Naive thymus-derived CD8-positive, alpha-beta T cell (primary cell): ENCODE measurements around the gene GPR35. TPM values are rescaled to one million over a fixed set of nuclear protein-coding genes. Genes with fewer than 3 reads are reported as not detected.
"Not testable (repeated sequence)": the region's sequence is repeated elsewhere in the genome, so short reads cannot be mapped to it uniquely, and the experiment has no call there.

Experiments used
- ATAC-seq, 2 donors: fragments of 150-1000 bp; cut with Tn5 transposase in 1 of 2; sonication (Bioruptor Pico), chemical (Tn5 transposase) in 1 of 2; 1 replicate in 1 of 2; 2 replicates in 1 of 2; pipeline ENCODE4 v1.10.0; 2021; ENCODE audit warnings: mild to moderate bottlenecking in 2 of 2, moderate library complexity in 2 of 2
- POLR2A ChIA-PET: fragments of 350-600 bp; sonication (Branson Sonifier 250); formaldehyde crosslinking; loops from one replicate; lab custom pipeline; 2021; ENCODE audit warnings: antibody characterized with exemption; lab: Charles Lee
- DNase-seq, 10 donors: peaks; one replicate each; pipeline versions ENCODE4 v3.0.0 to v3.0.0-alpha.2; 2020 to 2022
- H3K27ac Mint-ChIP-seq, 10 donors: one replicate each; pipeline ENCODE4 v1.8.0; 2020 to 2022; ENCODE audit warnings: mild to moderate bottlenecking in 10 of 10, mixed read lengths in 10 of 10, moderate library complexity in 4 of 10, inconsistent platforms in 1 of 10
- H3K27me3 Mint-ChIP-seq, 5 donors: one replicate each; pipeline ENCODE4 v1.8.0; 2021 to 2022; ENCODE audit warnings: mixed read lengths in 5 of 5
- H3K36me3 Mint-ChIP-seq, 3 donors: one replicate each; pipeline ENCODE4 v1.8.0; 2020 to 2022; ENCODE audit warnings: mixed read lengths in 3 of 3, mild to moderate bottlenecking in 2 of 3, inconsistent platforms in 1 of 3
- H3K4me1 Mint-ChIP-seq, 4 donors: one replicate each; pipeline ENCODE4 v1.8.0; 2021 to 2022; ENCODE audit warnings: mixed read lengths in 4 of 4
- H3K4me3 Mint-ChIP-seq, 10 donors: one replicate each; pipeline ENCODE4 v1.8.0; 2020 to 2022; ENCODE audit warnings: mild to moderate bottlenecking in 10 of 10, mixed read lengths in 10 of 10, moderate library complexity in 6 of 10, inconsistent platforms in 1 of 10
- H3K9me3 Mint-ChIP-seq, 9 donors: one replicate each; pipeline ENCODE4 v1.8.0; 2020 to 2022; ENCODE audit warnings: mixed read lengths in 9 of 9, mild to moderate bottlenecking in 3 of 9, inconsistent platforms in 1 of 9, moderate library complexity in 1 of 9
- polyA plus RNA-seq, 3 donors: library from polyadenylated mRNA; unstranded; fragments of 300-500 nt; fragmentation: Illumina TruSeq; gene quantifications; one replicate each; pipeline ENCODE4 v1.2.3, GENCODE V29; 2021
- total RNA-seq, 8 experiments: library from RNA in 2 of 8; stranded (reverse) in 2 of 8; gene quantifications; one replicate each; pipeline ENCODE4 v1.2.3 and lab custom pipeline; 2021 to 2026

GPR35 gene
- total and polyA plus RNA-seq, 5 experiments from 2014 or later, result 1.3 to 9.8 (median 1.7) TPM

- Mint-ChIP-seq H3K36me3 (peaks cover 0 to 5% (median under 1%) of the 10 kb centered on the region in 3 donors), H3K27ac (peak overlapping the region in 3 of 10 donors; percentile 29 to 74 (median 41)), H3K4me1 (peaks cover 2 to 5% (median 4%) of the 10 kb centered on the region in 4 donors), H3K9me3 (no peaks in the 10 kb centered on the region), H3K4me3 (no peak overlapping the region), H3K27me3 (no peaks in the 10 kb centered on the region)
- no peak for ATAC-seq
- POLR2A ChIA-PET, result interaction anchor here (1.8 kb wide), 1 partner anchor 40 kb away, joined by 5 read pairs; no protein-coding TSS in a partner anchor
- DNase-seq, result peak in 1 of 10 donors; percentile 61
Observed at GRCh38 chr2:240605867-240606743, 19.2 kb upstream of the GPR35 start.

DNA sequence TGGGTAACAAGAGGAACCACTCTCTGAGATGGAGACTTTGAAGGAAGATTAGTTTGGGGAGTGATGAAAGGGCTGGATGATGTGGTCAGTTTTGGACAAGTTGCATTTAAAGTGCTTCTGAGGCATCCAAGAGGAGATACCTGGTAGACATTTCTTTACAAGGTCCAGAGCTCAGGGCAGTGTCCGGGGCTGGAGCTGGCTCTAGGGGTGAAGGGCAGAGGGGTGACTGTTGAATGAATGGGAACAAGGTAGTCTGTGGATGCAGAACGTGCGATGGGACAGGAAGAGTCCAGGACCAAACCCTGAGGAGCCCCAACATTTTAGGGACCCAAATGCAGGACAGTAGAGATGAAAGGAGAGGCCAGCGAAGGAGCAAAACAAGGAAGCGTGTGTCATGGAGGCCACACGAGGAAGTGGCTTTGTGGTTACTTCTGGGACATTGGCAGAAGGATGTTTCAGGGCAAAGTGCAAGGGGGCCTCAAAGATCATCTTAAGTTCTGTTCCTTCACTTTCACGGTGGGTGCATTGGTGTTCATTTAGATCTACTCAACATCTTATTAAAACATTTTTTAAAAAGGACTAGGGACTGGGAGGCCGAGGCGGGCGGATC, 13.6 kb upstream of the GPR35 start:
- DNase-seq, result no peak
- H3K27ac Mint-ChIP-seq, result peak overlapping the region in 9 of 10 donors; percentile 26 to 88 (median 71)
- POLR2A ChIA-PET, result interaction anchor here (0.8 to 1.1 kb wide), 3 partner anchors 10 to 93 kb away, joined by 3 to 10 read pairs (median 3); no protein-coding TSS in a partner anchor
- no peaks in the 10 kb centered on the region for H3K27me3 Mint-ChIP-seq
- no peak for ATAC-seq
- peaks cover 0 to 11% (median 10%) of the 10 kb centered on the region in 3 donors for H3K36me3 Mint-ChIP-seq
- H3K4me3 Mint-ChIP-seq, result peak overlapping the region in 7 of 10 donors; percentile 7 to 64 (median 52)
- H3K4me1 Mint-ChIP-seq, result peaks cover 0 to 12% (median 5%) of the 10 kb centered on the region in 4 donors
- H3K9me3 Mint-ChIP-seq, result no peaks in the 10 kb centered on the region

DNA sequence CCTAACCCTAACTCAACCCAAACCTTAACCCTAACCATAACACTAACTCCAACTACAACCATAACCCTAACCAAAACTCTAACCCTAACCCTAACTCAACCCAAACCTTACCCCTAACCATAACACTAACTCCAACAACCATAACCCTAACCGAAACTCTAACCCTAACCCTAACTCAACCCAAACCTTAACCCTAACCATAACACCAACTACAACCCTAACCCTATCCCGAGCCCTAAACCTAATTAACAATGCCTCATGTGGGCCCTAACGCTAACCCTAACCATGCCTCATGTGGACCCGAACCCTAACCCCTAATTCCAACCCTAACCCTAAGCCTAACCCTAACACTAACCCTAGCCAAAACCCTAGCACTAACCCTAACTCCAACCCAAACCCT, 11.5 kb upstream of the GPR35 start:
- no peaks in the 10 kb centered on the region for H3K27me3 Mint-ChIP-seq
- peaks cover 0 to 5% (median 0%) of the 10 kb centered on the region in 9 donors for H3K9me3 Mint-ChIP-seq
- no peak overlapping the region for H3K27ac Mint-ChIP-seq
- peaks cover 6 to 19% (median 11%) of the 10 kb centered on the region in 3 donors for H3K36me3 Mint-ChIP-seq
- DNase-seq (no peak), ATAC-seq (no peak)
- POLR2A ChIA-PET, result no interaction called here
- H3K4me3 Mint-ChIP-seq, result no peak overlapping the region
- H3K4me1 Mint-ChIP-seq, result peaks cover 0 to 12% (median 6%) of the 10 kb centered on the region in 4 donors

DNA sequence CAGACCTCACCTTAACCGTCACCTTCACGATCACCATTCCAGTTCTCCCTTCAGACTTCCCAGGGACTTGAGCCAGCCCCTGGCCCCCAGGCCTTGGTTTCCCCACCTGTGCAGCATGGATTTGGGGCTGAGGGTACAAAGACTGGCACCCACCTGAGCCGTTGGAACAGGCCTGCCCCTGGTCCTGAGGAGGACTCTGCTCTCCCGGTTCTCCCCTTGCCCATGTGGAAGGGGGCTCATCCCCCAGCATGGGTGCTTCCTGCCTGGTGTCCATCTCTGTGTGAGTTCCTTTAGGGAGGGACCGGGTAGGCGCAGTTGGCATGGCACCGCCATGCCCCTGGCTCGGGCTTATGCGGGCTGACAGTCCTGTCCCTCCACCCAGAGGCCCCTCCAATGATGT, 10.9 kb upstream of the GPR35 start:
- no peaks in the 10 kb centered on the region for H3K27me3 Mint-ChIP-seq
- POLR2A ChIA-PET, result no interaction called here
- H3K4me1 Mint-ChIP-seq, result peaks cover 0 to 14% (median 8%) of the 10 kb centered on the region in 4 donors
- ATAC-seq (no peak), DNase-seq (peak in 1 of 10 donors; percentile 52)
- no peak overlapping the region for H3K27ac Mint-ChIP-seq
- no peak overlapping the region for H3K4me3 Mint-ChIP-seq
- H3K36me3 Mint-ChIP-seq, result peaks cover 6 to 23% (median 9%) of the 10 kb centered on the region in 3 donors
- peaks cover 0 to 5% (median 0%) of the 10 kb centered on the region in 9 donors for H3K9me3 Mint-ChIP-seq

DNA sequence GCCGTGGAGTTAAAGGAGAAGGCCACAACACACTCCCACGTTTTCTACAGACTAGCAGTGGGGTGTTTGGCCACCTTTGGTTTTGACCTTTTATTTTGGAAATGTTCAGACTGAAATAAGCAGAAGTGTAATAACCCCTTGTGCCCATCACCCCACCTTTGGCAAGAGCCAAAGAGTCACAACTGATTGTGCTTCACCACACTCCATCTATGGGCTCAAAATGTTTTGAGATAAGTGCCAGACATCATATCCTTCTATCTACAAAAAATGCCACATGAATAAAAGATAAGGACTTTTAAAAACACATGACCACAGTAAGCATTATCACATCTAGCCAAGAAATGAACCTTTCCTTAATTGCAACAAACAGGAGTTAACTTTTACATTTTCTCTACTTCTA, 9.9 kb upstream of the GPR35 start:
- POLR2A ChIA-PET, result interaction anchor here (1.1 kb wide), 1 partner anchor 47 kb away, joined by 3 read pairs; the partner anchor contains the start of gene RNPEPL1
- Mint-ChIP-seq H3K27me3 (no peaks in the 10 kb centered on the region), H3K4me1 (peaks cover 7 to 19% (median 10%) of the 10 kb centered on the region in 4 donors), H3K4me3 (no peak overlapping the region), H3K9me3 (peaks cover 0 to 5% (median 0%) of the 10 kb centered on the region in 9 donors), H3K36me3 (peaks cover 6 to 23% (median 9%) of the 10 kb centered on the region in 3 donors), H3K27ac (no peak overlapping the region)
- ATAC-seq, result no peak
- DNase-seq, result no peak

DNA sequence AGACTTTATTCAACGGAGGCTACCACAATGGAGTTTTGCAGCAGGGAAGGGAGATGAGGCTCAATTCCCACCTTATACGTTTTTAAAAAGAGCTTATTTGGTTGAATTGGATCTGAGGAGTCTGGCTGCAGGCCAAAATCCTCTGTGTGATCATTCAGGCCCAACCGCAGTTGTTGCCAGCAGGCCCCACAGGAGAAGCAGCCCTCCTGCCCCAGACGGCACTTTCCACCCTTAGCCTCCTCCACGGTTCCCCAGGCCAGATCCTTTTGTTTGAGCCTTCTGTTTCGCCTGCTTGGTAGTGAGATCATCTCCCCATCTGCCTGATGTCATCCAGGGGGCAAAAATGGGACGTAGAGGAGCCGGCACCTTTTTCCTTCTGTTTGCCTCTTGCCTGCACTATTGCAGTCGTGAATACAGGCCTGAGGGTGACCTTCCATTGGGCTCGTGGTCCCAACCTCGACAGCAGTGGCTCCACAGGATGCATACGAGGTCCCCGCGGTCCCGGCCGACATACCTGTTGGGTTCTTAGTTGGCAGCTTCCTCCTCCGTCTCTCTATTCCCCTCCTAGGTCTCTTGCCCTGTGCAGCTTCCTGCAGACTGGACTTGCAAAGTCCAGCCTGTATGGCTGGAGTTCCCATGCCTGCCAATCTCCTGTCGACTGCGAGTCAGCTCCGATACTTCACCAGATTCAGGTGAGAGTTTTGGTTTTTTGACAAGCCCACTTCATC, 9.3 kb upstream of the GPR35 start:
- peak in 1 of 10 donors; percentile 40 for DNase-seq
- no peak overlapping the region for H3K4me3 Mint-ChIP-seq

GRCh38 chr2:240616860-240617666, 8.2 kb upstream of the GPR35 start:
- ATAC-seq, H3K27me3 Mint-ChIP-seq, H3K4me3 Mint-ChIP-seq, H3K9me3 Mint-ChIP-seq, H3K27ac Mint-ChIP-seq: not testable (repeated sequence)
- H3K4me1 Mint-ChIP-seq, result peaks cover 8 to 24% (median 20%) of the 10 kb centered on the region in 4 donors
- H3K36me3 Mint-ChIP-seq, result peaks cover 3 to 16% (median 6%) of the 10 kb centered on the region in 3 donors
- peak in 1 of 10 donors; percentile 50 for DNase-seq
- POLR2A ChIA-PET, result interaction anchor here (1.0 kb wide), 1 partner anchor 51 kb away, joined by 3 read pairs; no protein-coding TSS in a partner anchor

More for the DNA sequence above, 9.3 kb upstream of the GPR35 start:
- peaks cover 0 to 5% (median 0%) of the 10 kb centered on the region in 9 donors for H3K9me3 Mint-ChIP-seq
- no peaks in the 10 kb centered on the region for H3K27me3 Mint-ChIP-seq
- H3K27ac Mint-ChIP-seq, result peak overlapping the region in 4 of 10 donors; percentile 9 to 82 (median 76)
- no peak for ATAC-seq
- peaks cover 7 to 23% (median 12%) of the 10 kb centered on the region in 4 donors for H3K4me1 Mint-ChIP-seq
- POLR2A ChIA-PET, result interaction anchor here (1.1 kb wide), 1 partner anchor 48 kb away, joined by 3 read pairs; the partner anchor contains the start of gene RNPEPL1
- H3K36me3 Mint-ChIP-seq, result peaks cover 6 to 23% (median 9%) of the 10 kb centered on the region in 3 donors

DNA sequence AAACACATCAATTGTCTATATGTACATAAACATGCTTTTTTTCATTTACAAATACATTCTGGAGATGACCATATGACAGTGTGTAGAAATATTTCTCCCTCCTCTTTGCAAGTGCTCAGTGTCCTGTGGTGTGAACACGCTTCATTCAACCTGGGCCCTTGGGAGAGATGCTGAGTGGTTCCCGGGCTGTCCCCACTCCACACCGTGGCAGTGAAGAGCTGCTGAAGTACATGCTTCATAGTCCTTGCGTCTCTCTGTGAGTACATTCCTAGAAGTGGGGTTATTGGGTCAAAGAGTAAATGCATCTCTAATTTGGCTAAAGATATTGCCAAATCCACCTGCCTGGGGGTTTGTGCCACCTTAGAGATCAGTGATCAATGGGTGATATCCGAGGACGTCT, 6.5 kb upstream of the GPR35 start:
- H3K4me1 Mint-ChIP-seq, result peaks cover 15 to 39% (median 35%) of the 10 kb centered on the region in 4 donors
- POLR2A ChIA-PET, result no interaction called here
- DNase-seq, result peak in 1 of 10 donors; percentile 28
- no peak for ATAC-seq
- peaks cover 3 to 16% (median 6%) of the 10 kb centered on the region in 3 donors for H3K36me3 Mint-ChIP-seq
- peak overlapping the region in 8 of 10 donors; percentile 9 to 97 (median 40) for H3K27ac Mint-ChIP-seq
- H3K4me3 Mint-ChIP-seq, result no peak overlapping the region
- H3K9me3 Mint-ChIP-seq, result peaks cover 0 to 5% (median 0%) of the 10 kb centered on the region in 9 donors
- H3K27me3 Mint-ChIP-seq, result no peaks in the 10 kb centered on the region

- peaks cover 3 to 16% (median 6%) of the 10 kb centered on the region in 3 donors for H3K36me3 Mint-ChIP-seq
- POLR2A ChIA-PET, result interaction anchor here (5.9 kb wide), 1 partner anchor 54 kb away, joined by 62 read pairs; no protein-coding TSS in a partner anchor
- H3K4me1 Mint-ChIP-seq, result peaks cover 18 to 46% (median 43%) of the 10 kb centered on the region in 4 donors
- DNase-seq (peak in 1 of 10 donors; percentile 50), ATAC-seq (no peak)
- peak overlapping the region in 4 of 10 donors; percentile 26 to 78 (median 34) for H3K4me3 Mint-ChIP-seq
- peak overlapping the region in 9 of 10 donors; percentile 47 to 97 (median 76) for H3K27ac Mint-ChIP-seq
- H3K27me3 Mint-ChIP-seq, result no peaks in the 10 kb centered on the region
- H3K9me3 Mint-ChIP-seq, result peaks cover 0 to 5% (median 0%) of the 10 kb centered on the region in 9 donors
Observed at GRCh38 chr2:240619506-240620148, 5.7 kb upstream of the GPR35 start.

DNA sequence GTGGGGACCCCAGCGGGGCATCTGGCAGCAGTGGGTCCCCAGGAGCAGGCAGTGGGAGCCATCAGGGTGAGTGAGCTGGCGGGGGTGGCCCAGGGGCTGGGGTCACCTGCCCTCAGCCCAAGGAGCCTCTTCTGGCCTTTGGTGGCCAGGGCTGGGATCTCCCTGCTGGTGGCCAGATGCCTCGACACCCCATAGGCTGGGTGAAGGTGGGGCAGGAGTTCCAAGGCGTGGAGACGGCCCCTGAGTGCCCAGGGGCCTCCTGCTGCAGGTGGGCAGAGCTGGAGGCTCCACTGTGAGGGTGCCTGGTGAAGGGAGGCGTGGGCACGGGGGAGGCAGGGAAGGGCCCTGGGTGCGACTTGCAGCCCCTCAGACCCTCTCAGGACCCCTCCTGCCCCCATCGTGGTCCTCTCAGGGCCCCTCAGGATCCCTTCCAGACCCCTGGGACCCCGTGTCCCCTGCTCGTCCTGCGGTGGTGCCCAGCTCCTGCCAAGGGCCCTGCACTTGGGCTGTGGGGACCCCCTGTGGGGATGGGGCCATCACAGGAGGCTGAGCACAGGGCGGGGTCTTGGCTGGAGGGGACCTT, 5.0 kb upstream of the GPR35 start:
- H3K27ac Mint-ChIP-seq, result peak overlapping the region in 3 of 10 donors; percentile 58 to 97 (median 87)
- H3K9me3 Mint-ChIP-seq, result peaks cover 0 to 5% (median 0%) of the 10 kb centered on the region in 9 donors
- no peak for ATAC-seq
- peak in 1 of 10 donors; percentile 60 for DNase-seq
- peak overlapping the region in 2 of 10 donors; percentile 78 to 80 for H3K4me3 Mint-ChIP-seq
- peaks cover 3 to 16% (median 6%) of the 10 kb centered on the region in 3 donors for H3K36me3 Mint-ChIP-seq
- peaks cover 22 to 53% (median 49%) of the 10 kb centered on the region in 4 donors for H3K4me1 Mint-ChIP-seq
- POLR2A ChIA-PET, result interaction anchor here (2.7 to 5.9 kb wide), 3 partner anchors 34 to 59 kb away, joined by 13 to 62 read pairs (median 62); partner anchors contain the start of genes CAPN10 and DUSP28
- no peaks in the 10 kb centered on the region for H3K27me3 Mint-ChIP-seq
